AG10803 (cell line): ENCODE results near the gene HOXB3.
A peak's percentile ranks its signal among the peaks of the same experiment; 100 is the strongest.

Experiments
- DNase-seq: peaks from one replicate; pipeline ENCODE4 v3.0.0; 2010; ENCODE audit warnings: low read depth
- H3K4me3 ChIP-seq: 2 replicates; pipeline ENCODE4 v1.5.1; 2011; ENCODE audit warnings: mild to moderate bottlenecking, low read length, control low read depth
- TF ChIP-seq, protein P1 (sequence below): conservative IDR thresholded peaks from 2 replicates; pipeline ENCODE4 v1.5.1; 2011; ENCODE audit warnings: mild to moderate bottlenecking, low read length, control low read depth, inconsistent platforms

The HOXB3 gene

DNA sequence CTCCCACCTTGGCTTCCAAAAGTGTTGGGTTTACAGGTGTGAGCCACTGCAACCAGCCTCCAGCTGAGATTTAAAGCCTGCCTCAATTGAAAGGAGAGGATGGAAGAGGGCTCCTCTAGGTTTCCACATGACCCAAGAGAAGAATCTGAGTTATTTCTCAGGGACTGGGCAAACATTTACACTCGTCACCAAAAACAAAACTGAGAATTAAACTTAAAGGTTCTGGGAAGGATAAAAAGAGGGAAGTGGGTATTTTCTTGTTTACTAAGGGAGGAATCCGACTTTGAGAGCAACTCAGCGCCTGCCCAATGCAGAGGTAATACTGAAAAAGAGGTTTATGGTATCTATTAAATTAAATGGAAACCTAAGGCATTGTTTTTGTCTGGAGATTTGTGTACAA, 72.6 kb downstream of the HOXB3 start:
- no peak overlapping the region for H3K4me3 ChIP-seq
- DNase-seq = no peak
- TF ChIP-seq, protein P1, sequence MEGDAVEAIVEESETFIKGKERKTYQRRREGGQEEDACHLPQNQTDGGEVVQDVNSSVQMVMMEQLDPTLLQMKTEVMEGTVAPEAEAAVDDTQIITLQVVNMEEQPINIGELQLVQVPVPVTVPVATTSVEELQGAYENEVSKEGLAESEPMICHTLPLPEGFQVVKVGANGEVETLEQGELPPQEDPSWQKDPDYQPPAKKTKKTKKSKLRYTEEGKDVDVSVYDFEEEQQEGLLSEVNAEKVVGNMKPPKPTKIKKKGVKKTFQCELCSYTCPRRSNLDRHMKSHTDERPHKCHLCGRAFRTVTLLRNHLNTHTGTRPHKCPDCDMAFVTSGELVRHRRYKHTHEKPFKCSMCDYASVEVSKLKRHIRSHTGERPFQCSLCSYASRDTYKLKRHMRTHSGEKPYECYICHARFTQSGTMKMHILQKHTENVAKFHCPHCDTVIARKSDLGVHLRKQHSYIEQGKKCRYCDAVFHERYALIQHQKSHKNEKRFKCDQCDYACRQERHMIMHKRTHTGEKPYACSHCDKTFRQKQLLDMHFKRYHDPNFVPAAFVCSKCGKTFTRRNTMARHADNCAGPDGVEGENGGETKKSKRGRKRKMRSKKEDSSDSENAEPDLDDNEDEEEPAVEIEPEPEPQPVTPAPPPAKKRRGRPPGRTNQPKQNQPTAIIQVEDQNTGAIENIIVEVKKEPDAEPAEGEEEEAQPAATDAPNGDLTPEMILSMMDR = no peak

DNA sequence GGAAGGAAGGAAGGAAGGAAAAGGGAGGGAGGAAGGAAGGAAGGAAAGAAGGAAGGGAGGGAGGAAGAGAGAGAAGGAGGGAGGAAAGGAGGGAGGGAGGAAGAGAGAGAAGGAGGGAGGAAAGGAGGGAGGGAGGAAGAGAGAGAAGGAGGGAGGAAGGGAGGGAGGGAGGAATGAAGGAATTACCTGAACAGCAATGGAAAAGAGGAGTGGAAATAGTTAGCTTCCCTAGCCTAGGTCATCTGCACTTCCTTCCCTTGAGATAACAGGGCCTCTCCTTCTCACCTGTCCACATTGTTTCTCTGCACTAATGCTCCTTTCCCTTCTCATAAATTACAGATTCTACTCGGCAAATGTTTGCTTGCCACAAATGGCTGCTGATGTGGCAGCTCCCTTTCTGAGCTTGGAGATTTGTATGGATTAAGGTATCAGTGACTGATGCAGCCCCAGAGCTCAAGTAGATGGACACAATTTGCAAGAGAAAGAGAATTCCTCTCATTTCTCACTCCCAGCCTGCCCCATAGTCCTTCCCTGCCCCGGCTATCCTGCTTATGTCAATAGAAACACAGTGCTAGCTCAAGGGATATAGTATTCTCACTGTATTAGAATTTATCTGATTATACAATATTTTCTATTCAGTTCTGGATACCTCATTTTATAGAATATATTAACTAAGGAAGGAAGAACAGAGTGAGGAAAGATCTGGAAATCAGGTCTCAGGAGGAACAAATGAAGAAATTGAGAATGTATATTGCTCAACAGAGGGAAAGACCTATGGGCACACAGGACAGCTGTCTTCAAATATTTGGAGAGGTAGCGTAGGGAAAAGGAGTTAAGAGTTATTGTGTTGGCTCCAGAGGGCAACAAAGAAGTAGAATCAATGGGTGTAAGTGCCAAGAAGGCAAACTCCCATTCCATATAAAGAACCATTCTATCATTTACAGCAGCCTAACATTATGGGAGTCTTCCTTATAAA, 73.8 kb downstream of the HOXB3 start:
- TF ChIP-seq, protein P1 = no peak
- DNase-seq = no peak
- H3K4me3 ChIP-seq = no peak overlapping the region

DNA sequence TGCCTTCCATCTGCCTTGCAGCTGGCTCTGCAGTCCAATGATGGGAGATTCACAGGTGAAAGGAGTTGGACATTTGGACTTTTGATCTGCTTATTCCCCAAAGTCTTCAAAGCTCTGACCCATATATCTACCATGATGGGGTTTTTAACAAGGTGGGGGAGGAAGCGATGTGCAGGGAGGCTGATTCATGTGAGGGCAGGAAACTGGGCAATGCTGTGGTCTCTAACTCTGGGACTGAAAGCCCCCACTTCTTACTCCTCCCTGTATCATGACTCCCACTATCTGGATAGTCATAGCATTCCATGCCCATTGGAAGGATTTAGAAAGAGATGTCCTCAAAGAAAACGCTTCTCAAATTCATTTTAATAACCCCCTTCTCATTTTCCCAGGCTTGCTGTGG, 75.6 kb downstream of the HOXB3 start:
- H3K4me3 ChIP-seq = no peak overlapping the region
- TF ChIP-seq, protein P1 = no peak
- no peak for DNase-seq

DNA sequence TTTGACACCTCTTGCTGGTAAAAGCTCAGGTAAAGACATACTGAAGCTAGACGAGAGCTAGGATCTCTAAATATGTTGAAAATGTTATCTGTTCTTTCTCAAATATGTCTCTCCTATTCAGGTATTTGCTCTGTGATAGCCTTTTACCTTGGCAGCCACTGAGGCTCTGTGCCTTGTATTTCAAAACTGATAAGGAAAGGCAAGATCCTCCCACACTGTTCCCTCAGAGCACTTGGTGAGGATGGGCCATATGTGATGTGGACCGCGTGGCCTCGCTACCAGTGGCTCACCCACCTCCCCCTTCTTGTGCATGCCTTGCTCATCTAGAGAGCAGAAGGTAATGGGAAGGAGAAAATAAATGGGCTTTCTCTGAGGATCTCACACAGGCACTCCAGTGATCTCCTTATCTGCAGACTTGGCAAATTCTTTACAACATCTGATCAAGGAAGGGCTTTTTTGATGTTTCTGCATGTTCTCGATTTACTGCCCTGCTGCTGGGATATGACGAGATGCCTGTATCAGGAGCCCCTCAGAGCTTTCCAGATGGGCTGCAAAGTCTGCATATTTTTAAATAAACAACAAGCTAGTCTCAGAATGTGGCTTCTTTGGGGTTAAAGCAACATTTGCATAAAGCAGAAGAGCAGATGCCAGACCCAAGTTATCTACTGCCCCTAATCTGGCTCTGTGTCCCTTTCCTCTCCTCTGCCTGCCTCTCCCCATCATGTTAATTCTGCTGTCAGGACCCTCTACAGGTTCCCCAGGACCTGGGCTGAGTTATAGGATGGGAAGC, 76.2 kb downstream of the HOXB3 start:
- no peak overlapping the region for H3K4me3 ChIP-seq
- TF ChIP-seq, protein P1 = no peak
- no peak for DNase-seq

DNA sequence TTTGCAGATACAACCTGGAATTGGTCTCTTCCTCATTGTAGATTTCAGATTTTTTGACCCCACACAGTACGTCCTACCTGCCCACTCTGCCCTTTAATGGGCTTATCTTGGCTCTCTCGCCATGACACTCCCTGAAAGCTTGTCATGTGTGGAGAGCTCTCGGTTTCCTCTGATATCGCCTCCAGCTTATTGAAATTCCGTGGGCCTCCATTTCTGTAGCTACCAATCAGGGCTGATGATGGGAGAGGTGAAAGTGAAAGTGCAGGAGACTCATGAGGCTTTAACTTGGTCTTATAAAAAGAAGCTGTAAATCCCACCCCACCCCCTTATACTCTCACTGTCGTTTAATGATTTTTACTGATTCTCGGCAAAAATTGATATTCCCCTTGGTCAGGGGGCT, 76.9 kb downstream of the HOXB3 start:
- H3K4me3 ChIP-seq = no peak overlapping the region
- DNase-seq = no peak
- TF ChIP-seq, protein P1 = no peak

DNA sequence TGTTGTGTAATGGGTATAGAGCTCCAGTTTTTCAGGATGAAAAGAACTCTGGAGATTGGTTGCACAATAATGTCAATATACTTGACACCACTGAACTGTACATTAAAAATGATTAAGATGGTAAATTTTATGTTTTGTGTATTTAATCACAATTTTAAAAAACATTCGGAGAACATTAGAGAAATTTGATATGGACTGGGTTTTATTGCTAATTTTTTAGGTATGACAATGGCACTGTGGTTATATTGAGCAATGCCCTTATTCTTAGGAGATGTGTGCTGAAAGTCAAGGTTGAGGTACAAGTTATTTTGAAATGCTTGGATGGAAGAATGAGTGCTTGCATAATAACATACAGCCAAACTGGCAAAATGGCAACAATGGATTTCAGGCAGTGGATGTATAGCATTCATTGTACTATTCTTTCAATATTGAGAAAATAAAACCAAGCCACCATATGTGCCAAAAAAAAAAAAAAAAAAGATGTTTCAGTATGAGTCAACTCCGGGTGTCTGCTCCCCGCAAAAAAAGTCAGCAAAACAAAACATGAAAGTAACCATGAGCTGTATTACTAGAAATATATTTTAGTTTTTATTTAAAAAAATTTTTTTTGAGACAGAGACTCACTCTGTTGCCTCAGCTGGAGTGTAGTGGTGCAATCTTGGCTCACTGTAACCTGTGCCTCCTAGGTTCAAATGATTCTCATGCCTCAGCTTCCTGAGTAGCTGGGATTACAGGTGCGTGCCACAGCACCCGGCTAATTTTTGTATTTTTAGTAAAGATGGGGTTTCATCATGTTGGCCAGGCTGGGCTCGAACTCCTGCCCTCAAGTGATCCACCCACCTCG, 79.1 kb downstream of the HOXB3 start:
- H3K4me3 ChIP-seq = no peak overlapping the region
- DNase-seq = peak; percentile 95
- TF ChIP-seq, protein P1 = no peak
